Measurements from ENCODE around the gene C2CD5. TPM values are rescaled to one million over a fixed set of nuclear protein-coding genes. Genes with fewer than 3 reads are reported as not detected.

C2CD5 gene
- total RNA-seq, 1 experiment from 2014 or later = 27.1 TPM

DNA sequence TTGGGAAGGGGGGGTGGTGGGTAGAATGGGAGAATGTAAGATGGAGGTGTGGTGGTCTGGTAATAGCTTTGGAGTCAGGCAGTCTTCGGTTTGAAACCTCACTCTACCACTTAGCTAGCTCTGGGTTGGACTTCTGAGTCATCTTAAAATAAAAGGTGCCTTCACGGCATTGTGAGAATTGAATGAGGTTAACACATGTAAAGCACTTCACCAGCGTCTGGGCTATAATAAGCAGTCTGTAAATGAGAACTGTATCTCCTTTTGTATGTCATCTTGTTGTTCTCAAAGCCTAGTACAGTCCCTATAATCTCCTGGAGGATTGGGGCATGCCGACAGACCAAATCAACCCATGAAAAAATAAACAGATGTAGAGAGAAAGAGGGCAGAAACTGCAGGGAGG, 11.2 kb downstream of the C2CD5 start:
- intact Hi-C loops (cut with micrococcal nuclease; ENCODE audit: unreplicated experiment) = no loop called here
- Histone ChIP-seq H3K4me1 (ENCODE audit: insufficient read depth, low read length, poor library complexity, severe bottlenecking) (peaks cover under 1% of the 10 kb centered on the region), H3K36me3 (ENCODE audit: insufficient read depth, low read length, poor library complexity, severe bottlenecking) (peaks cover 20% of the 10 kb centered on the region), H3K27me3 (replicated peaks; ENCODE audit: insufficient read depth, low read depth, low read length, poor library complexity) (no peaks in the 10 kb centered on the region), H3K9me3 (ENCODE audit: low read depth, low read length, poor library complexity, severe bottlenecking) (peaks cover 9% of the 10 kb centered on the region), H3K4me3 (ENCODE audit: low read depth, low read length, poor library complexity, severe bottlenecking) (no peak overlapping the region), H3K27ac (ENCODE audit: low read depth, low read length, poor library complexity, severe bottlenecking) (no peak overlapping the region)
- BruUV-seq (replicated peaks) = no TSS peak
- DNase-seq (ENCODE audit: low spot score) = no peak
- POLR2A ChIA-PET (ENCODE audit: low non-redundant PET) = no interaction called here
- TF ChIP-seq, protein P1, sequence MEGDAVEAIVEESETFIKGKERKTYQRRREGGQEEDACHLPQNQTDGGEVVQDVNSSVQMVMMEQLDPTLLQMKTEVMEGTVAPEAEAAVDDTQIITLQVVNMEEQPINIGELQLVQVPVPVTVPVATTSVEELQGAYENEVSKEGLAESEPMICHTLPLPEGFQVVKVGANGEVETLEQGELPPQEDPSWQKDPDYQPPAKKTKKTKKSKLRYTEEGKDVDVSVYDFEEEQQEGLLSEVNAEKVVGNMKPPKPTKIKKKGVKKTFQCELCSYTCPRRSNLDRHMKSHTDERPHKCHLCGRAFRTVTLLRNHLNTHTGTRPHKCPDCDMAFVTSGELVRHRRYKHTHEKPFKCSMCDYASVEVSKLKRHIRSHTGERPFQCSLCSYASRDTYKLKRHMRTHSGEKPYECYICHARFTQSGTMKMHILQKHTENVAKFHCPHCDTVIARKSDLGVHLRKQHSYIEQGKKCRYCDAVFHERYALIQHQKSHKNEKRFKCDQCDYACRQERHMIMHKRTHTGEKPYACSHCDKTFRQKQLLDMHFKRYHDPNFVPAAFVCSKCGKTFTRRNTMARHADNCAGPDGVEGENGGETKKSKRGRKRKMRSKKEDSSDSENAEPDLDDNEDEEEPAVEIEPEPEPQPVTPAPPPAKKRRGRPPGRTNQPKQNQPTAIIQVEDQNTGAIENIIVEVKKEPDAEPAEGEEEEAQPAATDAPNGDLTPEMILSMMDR (conservative IDR thresholded peaks at IDR 0.05; ENCODE audit: low read depth, low read length) = no peak
- TF ChIP-seq EZH2 (IDR thresholded peaks at IDR 0.05; ENCODE audit: borderline replicate concordance, low read depth, low read length, poor library complexity, severe bottlenecking) = no peak
- CTCF ChIA-PET = no interaction called here

DNA sequence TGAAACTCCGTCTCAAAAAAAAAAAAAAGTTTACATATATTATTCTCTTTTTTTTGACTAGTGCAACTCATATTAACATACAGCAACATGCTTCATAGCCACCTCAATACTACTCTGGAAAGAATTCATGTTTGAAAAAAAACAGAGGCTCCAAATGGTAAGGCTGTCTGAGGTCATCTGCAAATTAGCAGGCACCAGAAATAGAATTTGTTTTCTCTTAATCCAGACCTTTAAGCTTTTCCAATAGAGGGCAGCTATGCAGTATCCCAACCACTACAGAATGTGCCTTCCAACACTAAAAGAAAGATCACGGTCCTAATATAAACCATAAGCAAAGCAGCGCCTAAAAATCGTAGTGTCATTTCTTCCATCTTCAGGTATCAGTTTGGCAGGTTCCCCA, 12.0 kb downstream of the C2CD5 start:
- no peak for DNase-seq (ENCODE audit: low spot score)
- intact Hi-C loops (cut with micrococcal nuclease; ENCODE audit: unreplicated experiment) = no loop called here
- H3K4me3 ChIP-seq (ENCODE audit: low read depth, low read length, poor library complexity, severe bottlenecking) = no peak overlapping the region
- no peaks in the 10 kb centered on the region for H3K4me1 ChIP-seq (ENCODE audit: insufficient read depth, low read length, poor library complexity, severe bottlenecking)
- BruUV-seq (replicated peaks) = no TSS peak
- CTCF ChIA-PET = no interaction called here
- peaks cover 9% of the 10 kb centered on the region for H3K9me3 ChIP-seq (ENCODE audit: low read depth, low read length, poor library complexity, severe bottlenecking)
- H3K27me3 ChIP-seq (replicated peaks; ENCODE audit: insufficient read depth, low read depth, low read length, poor library complexity) = no peaks in the 10 kb centered on the region
- POLR2A ChIA-PET (ENCODE audit: low non-redundant PET) = no interaction called here
- peaks cover 20% of the 10 kb centered on the region for H3K36me3 ChIP-seq (ENCODE audit: insufficient read depth, low read length, poor library complexity, severe bottlenecking)
- no peak overlapping the region for H3K27ac ChIP-seq (ENCODE audit: low read depth, low read length, poor library complexity, severe bottlenecking)
- TF ChIP-seq, protein P1 (conservative IDR thresholded peaks at IDR 0.05; ENCODE audit: low read depth, low read length) = no peak
- no peak for TF ChIP-seq EZH2 (IDR thresholded peaks at IDR 0.05; ENCODE audit: borderline replicate concordance, low read depth, low read length, poor library complexity, severe bottlenecking)

- no peak overlapping the region for H3K27ac ChIP-seq (ENCODE audit: low read depth, low read length, poor library complexity, severe bottlenecking)
- intact Hi-C loops (cut with micrococcal nuclease; ENCODE audit: unreplicated experiment) = no loop called here
- H3K4me3 ChIP-seq (ENCODE audit: low read depth, low read length, poor library complexity, severe bottlenecking) = no peak overlapping the region
- H3K27me3 ChIP-seq (replicated peaks; ENCODE audit: insufficient read depth, low read depth, low read length, poor library complexity) = no peaks in the 10 kb centered on the region
- ChIA-PET POLR2A (ENCODE audit: low non-redundant PET) (no interaction called here), CTCF (no interaction called here)
- no TSS peak for BruUV-seq (replicated peaks)
- TF ChIP-seq EZH2 (IDR thresholded peaks at IDR 0.05; ENCODE audit: borderline replicate concordance, low read depth, low read length, poor library complexity, severe bottlenecking) = no peak
- TF ChIP-seq, protein P1 (conservative IDR thresholded peaks at IDR 0.05; ENCODE audit: low read depth, low read length) = no peak
- H3K36me3 ChIP-seq (ENCODE audit: insufficient read depth, low read length, poor library complexity, severe bottlenecking) = peaks cover 20% of the 10 kb centered on the region
- H3K9me3 ChIP-seq (ENCODE audit: low read depth, low read length, poor library complexity, severe bottlenecking) = peaks cover 9% of the 10 kb centered on the region
- no peaks in the 10 kb centered on the region for H3K4me1 ChIP-seq (ENCODE audit: insufficient read depth, low read length, poor library complexity, severe bottlenecking)
- no peak for DNase-seq (ENCODE audit: low spot score)
Measured at GRCh38 chr12:22531205-22531604, 13.1 kb downstream of the C2CD5 start.
